ENCODE measurements around the gene ERF.

Gene ERF

DNA sequence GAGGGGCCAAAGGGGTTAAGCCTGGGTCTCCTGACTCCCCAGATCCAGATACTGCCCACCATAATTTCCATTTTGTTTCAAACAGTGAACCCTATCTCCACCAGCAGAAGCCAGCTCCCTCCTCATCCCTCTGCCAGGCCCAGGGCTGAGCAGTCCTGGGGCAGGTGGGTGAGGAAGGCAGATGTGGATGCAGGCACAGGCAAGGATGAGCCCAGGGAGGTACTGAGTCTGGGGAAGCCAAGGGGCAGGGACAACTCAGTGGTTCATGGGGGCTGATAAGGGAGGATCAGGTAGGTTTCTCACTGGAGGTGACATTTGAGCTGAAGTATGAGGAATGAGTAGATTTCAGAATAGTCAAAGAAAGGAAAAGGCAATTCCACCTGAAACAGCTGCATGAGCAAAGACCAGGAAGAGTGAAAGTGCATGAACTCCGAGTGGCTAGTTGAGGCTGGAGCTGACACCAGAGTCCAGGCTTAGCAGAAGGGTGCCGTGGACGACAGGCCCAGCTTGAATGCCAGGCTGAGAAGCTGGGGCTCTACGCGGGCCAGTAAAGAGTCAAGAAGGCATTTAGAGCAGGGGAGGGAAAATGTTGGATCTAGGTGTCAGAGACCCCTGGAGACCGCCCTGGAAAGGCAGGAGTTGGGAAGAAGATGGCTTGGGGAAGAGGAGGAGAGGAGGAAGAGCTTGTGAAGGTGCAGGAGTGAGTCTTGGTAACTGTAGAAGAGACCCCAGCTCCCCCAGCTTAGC is 24.4 kb upstream of the ERF start:
- DNase-seq (ENCODE audit: extremely low read depth, low read depth): no peak
- TF ChIP-seq, protein P1, sequence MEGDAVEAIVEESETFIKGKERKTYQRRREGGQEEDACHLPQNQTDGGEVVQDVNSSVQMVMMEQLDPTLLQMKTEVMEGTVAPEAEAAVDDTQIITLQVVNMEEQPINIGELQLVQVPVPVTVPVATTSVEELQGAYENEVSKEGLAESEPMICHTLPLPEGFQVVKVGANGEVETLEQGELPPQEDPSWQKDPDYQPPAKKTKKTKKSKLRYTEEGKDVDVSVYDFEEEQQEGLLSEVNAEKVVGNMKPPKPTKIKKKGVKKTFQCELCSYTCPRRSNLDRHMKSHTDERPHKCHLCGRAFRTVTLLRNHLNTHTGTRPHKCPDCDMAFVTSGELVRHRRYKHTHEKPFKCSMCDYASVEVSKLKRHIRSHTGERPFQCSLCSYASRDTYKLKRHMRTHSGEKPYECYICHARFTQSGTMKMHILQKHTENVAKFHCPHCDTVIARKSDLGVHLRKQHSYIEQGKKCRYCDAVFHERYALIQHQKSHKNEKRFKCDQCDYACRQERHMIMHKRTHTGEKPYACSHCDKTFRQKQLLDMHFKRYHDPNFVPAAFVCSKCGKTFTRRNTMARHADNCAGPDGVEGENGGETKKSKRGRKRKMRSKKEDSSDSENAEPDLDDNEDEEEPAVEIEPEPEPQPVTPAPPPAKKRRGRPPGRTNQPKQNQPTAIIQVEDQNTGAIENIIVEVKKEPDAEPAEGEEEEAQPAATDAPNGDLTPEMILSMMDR (IDR thresholded peaks at IDR 0.05; ENCODE audit: low read depth, low read length): no peak

DNA sequence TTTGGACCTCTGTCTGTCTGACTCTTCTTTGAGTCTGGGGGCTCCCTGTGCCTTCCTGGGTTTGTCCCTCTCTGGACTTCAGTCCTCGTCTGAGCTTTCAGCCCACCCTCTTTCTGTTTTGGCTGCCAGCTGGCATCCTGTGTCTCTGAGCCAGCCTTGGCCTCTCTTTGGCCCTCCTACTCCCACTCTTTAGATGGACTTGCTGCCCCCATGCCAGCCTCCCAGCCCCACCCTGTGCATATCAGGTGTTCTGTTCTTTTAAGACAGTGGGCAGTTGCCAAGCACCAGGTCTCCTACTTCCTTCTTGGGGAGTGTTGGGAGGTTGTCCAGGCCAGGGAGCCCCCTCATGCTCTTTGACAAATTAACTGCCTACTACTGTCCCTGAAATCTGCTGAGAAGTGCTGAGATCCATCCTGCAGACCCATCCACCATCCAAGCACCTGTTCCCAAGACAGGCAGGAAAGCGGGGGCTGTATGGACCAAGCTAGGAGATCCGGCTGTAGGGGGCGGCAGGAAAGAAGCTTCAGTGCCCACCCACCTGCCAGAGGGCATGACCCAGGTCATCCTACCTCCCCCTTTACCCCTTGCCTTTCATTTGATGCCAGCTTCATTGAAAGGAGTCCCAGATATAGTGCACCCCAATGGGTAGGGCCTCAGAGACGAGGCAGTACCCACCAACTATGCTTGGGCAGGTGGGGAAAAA is 23.7 kb upstream of the ERF start:
- no peak for DNase-seq (ENCODE audit: extremely low read depth, low read depth)
- TF ChIP-seq, protein P1 (IDR thresholded peaks at IDR 0.05; ENCODE audit: low read depth, low read length): no peak

DNA sequence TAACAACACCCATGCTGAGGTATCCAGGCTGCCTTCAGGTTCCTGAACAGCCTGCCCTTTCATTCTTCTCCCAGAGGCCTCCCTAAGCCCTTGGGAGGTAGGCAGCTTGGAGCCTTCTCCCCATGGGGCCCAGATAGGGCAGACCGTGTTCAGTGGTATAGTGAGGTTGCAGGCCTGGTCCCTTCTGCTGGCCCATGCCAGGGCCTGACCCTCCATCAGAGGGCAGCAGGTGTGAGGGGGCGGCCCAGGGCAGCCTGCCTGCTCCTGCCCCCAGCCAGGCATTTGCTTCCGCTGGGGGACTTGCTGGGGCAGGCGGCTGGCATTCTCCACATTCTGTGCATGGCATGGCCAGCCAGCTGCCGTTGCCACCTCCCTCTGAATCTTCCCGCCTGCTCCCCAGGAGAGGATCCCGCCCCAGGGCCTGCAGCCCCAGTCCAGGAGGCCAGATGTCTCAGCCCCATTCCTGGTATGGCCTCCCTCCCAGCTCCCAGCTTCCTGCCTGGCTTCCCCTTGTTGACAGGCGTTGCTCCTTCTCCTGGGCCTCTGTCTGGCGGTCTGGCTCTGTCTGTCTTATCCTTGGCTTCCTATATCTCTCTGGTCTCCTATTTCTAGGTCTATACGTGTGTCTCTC is 23.0 kb upstream of the ERF start:
- DNase-seq (ENCODE audit: extremely low read depth, low read depth): no peak
- TF ChIP-seq, protein P1 (IDR thresholded peaks at IDR 0.05; ENCODE audit: low read depth, low read length): no peak

- TF ChIP-seq, protein P1 (IDR thresholded peaks at IDR 0.05; ENCODE audit: low read depth, low read length): no peak
- no peak for DNase-seq (ENCODE audit: extremely low read depth, low read depth)
These were observed 21.9 kb upstream of the ERF start for GRCh38 chr19:42276821-42277220.

- DNase-seq (ENCODE audit: extremely low read depth, low read depth): no peak
- TF ChIP-seq, protein P1 (IDR thresholded peaks at IDR 0.05; ENCODE audit: low read depth, low read length): no peak
These were observed 21.4 kb upstream of the ERF start for GRCh38 chr19:42276284-42276683.

GRCh38 chr19:42275517-42275916 is 20.6 kb upstream of the ERF start:
- TF ChIP-seq, protein P1 (IDR thresholded peaks at IDR 0.05; ENCODE audit: low read depth, low read length): no peak

DNA sequence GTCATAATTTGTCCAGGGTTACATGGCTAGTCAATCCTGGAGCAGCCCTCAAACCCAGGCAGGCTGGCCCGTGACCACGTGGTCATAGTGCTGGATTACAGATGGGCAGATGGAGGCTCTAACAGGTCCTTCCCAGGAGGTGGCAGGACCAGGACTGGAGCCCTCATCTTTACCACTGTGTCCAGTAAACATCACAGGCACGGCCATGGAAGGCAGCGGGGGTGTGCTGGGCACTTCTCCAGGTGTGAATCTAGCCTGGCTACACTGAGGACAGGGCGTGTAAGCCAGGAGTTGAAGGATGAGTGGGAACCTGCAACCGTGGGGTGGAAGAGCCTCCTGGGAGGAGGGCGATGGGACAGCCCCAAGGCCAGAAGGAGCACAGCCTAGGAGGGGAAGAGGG is 20.2 kb upstream of the ERF start:
- TF ChIP-seq, protein P1 (IDR thresholded peaks at IDR 0.05; ENCODE audit: low read depth, low read length): no peak
- DNase-seq (ENCODE audit: extremely low read depth, low read depth): no peak

More at GRCh38 chr19:42275517-42275916, 20.6 kb upstream of the ERF start:
- no peak for DNase-seq (ENCODE audit: extremely low read depth, low read depth)

Data from AG09319 (cell line).